IMR-90 (cell line): ENCODE data around the gene P4HA1. TPM values are rescaled to one million over a fixed set of nuclear protein-coding genes. Genes with fewer than 3 reads are reported as not detected.

Experiments
- ATAC-seq: fragments of 200-7000 bp; cut with Tn5 transposase; 2 replicates; pipeline ENCODE4 v1.9.1; 2020; ENCODE audit warnings: low read depth, mild to moderate bottlenecking, moderate library complexity
- BruUV-seq: library from RNA; stranded (reverse); fragments of 400-500 nt; replicated peaks from 2 replicates; lab custom pipeline; 2021; lab: Mats Ljungman, UMichigan
- CTCF ChIA-PET: fragments of 300-600 bp; formaldehyde crosslinking; extraction: SDS; loops from one replicate; lab custom pipeline; 2021; ENCODE audit warnings: antibody characterized with exemption; lab: Yijun Ruan, JAX
- POLR2A ChIA-PET: fragments of 300-600 bp; sonication (Branson Sonifier 250); formaldehyde crosslinking; loops from one replicate; lab custom pipeline; 2022; ENCODE audit warnings: antibody characterized with exemption; ENCODE audit not compliant: unreplicated experiment; lab: Charles Lee
- DNase-seq: peaks from one replicate; pipeline ENCODE4 v3.0.0; 2013
- H2AFZ ChIP-seq: replicated peaks from 2 replicates; pipeline ENCODE3; 2013; ENCODE audit warnings: low read length, mild to moderate bottlenecking; ENCODE audit not compliant: poor library complexity
- H2AK5ac ChIP-seq: 2 replicates; pipeline ENCODE4 v1.6.1; 2013; ENCODE audit warnings: low read depth, low read length, inconsistent platforms
- H2AK9ac ChIP-seq: replicated peaks from 2 replicates; pipeline ENCODE3; 2013; ENCODE audit warnings: mild to moderate bottlenecking, low read depth, low read length, moderate library complexity; ENCODE audit not compliant: poor library complexity
- H2BK120ac ChIP-seq: 2 replicates; pipeline ENCODE4 v1.6.1; 2013; ENCODE audit warnings: low read depth, low read length, inconsistent platforms
- H2BK15ac ChIP-seq: 3 replicates; pipeline ENCODE4 v1.6.1; 2013; ENCODE audit warnings: low read depth, low read length, inconsistent platforms
- H2BK20ac ChIP-seq: 2 replicates; pipeline ENCODE4 v1.6.1; 2013; ENCODE audit warnings: low read depth, mild to moderate bottlenecking, inconsistent platforms, low read length, moderate library complexity
- H2BK5ac ChIP-seq: 2 replicates; pipeline ENCODE4 v1.6.1; 2013; ENCODE audit warnings: mild to moderate bottlenecking, low read depth, low read length, inconsistent platforms; ENCODE audit not compliant: poor library complexity, severe bottlenecking
- H3K14ac ChIP-seq: replicated peaks from 2 replicates; pipeline ENCODE4 v1.6.1; 2013; ENCODE audit warnings: low read depth, low read length, inconsistent platforms
- H3K18ac ChIP-seq: 2 replicates; pipeline ENCODE4 v1.6.1; 2013; ENCODE audit warnings: low read depth, low read length, control low read depth
- H3K23ac ChIP-seq: 2 replicates; pipeline ENCODE4 v1.6.1; 2013; ENCODE audit warnings: low read depth, low read length, inconsistent platforms
- H3K27ac ChIP-seq: 2 replicates; pipeline ENCODE4 v1.5.1; 2013; ENCODE audit warnings: mild to moderate bottlenecking, control low read depth, low read length; ENCODE audit not compliant: insufficient read depth
- H3K27me3 ChIP-seq: 2 replicates; pipeline ENCODE4 v1.6.1; 2013; ENCODE audit warnings: low read length; ENCODE audit not compliant: control insufficient read depth, insufficient read depth
- H3K36me3 ChIP-seq: 2 replicates; pipeline ENCODE4 v1.6.1; 2013; ENCODE audit warnings: low read length, mixed read lengths; ENCODE audit not compliant: control insufficient read depth, insufficient read depth
- H3K4ac ChIP-seq: 2 replicates; pipeline ENCODE4 v1.6.1; 2013; ENCODE audit warnings: low read depth, low read length, inconsistent platforms
- H3K4me1 ChIP-seq: 2 replicates; pipeline ENCODE4 v1.6.1; 2013; ENCODE audit warnings: low read length, mixed read lengths; ENCODE audit not compliant: control insufficient read depth, insufficient read depth
- H3K4me2 ChIP-seq: 2 replicates; pipeline ENCODE4 v1.6.1; 2013; ENCODE audit warnings: low read depth, mild to moderate bottlenecking, control low read depth, low read length, moderate library complexity
- H3K4me3 ChIP-seq: 2 replicates; pipeline ENCODE4 v1.5.1; 2013; ENCODE audit warnings: low read depth, mild to moderate bottlenecking, control low read depth, low read length, moderate library complexity; ENCODE audit not compliant: insufficient read depth
- H3K56ac ChIP-seq: 2 replicates; pipeline ENCODE4 v1.6.1; 2013; ENCODE audit warnings: low read length, inconsistent platforms; ENCODE audit not compliant: insufficient read depth; ENCODE audit errors: extremely low read depth
- H3K79me1 ChIP-seq, 2 experiments: 2 replicates each; pipeline ENCODE4 v1.6.1; 2013; ENCODE audit warnings: low read length in 2 of 2, inconsistent platforms in 1 of 2, low read depth in 1 of 2
- H3K9ac ChIP-seq: 2 replicates; pipeline ENCODE4 v1.6.1; 2013; ENCODE audit warnings: low read depth, low read length, control low read depth
- H3K9me1 ChIP-seq: 2 replicates; pipeline ENCODE4 v1.6.1; 2013; ENCODE audit warnings: low read length, inconsistent platforms; ENCODE audit not compliant: insufficient read depth
- H3K9me3 ChIP-seq: 2 replicates; pipeline ENCODE4 v1.6.1; 2013; ENCODE audit warnings: low read length; ENCODE audit not compliant: control insufficient read depth, insufficient read depth
- H4K20me1 ChIP-seq: 2 replicates; pipeline ENCODE4 v1.6.1; 2013; ENCODE audit warnings: low read length, inconsistent platforms; ENCODE audit not compliant: insufficient read depth
- H4K5ac ChIP-seq: 2 replicates; pipeline ENCODE4 v1.6.1; 2013; ENCODE audit warnings: mild to moderate bottlenecking, low read depth, low read length, control low read depth
- H4K8ac ChIP-seq, 2 experiments: 2 replicates each; pipeline ENCODE4 v1.6.1; 2013; ENCODE audit warnings: low read depth in 2 of 2, low read length in 2 of 2, control low read depth in 1 of 2, inconsistent platforms in 1 of 2
- H4K91ac ChIP-seq: 2 replicates; pipeline ENCODE4 v1.6.1; 2013; ENCODE audit warnings: low read depth, low read length, inconsistent platforms; ENCODE audit not compliant: insufficient read depth
- BHLHE40 ChIP-seq: fragments of 150-350 bp; IDR thresholded peaks from 2 replicates; pipeline ENCODE4 v1.6.1; 2016; ENCODE audit warnings: mild to moderate bottlenecking, low read depth, low read length
- CEBPB ChIP-seq: IDR thresholded peaks from 2 replicates; pipeline ENCODE4 v1.6.1; 2012; ENCODE audit warnings: low read depth, low read length, improper control_type of control experiment
- CTCF ChIP-seq: conservative IDR thresholded peaks from 2 replicates; pipeline ENCODE4 v1.5.1; 2012; ENCODE audit warnings: mild to moderate bottlenecking, low read depth, low read length, improper control_type of control experiment
- MAFK ChIP-seq: IDR thresholded peaks from 2 replicates; pipeline ENCODE4 v1.6.1; 2012; ENCODE audit warnings: low read depth, low read length, improper control_type of control experiment
- MAZ ChIP-seq: IDR thresholded peaks from 2 replicates; pipeline ENCODE4 v1.6.1; 2012; ENCODE audit warnings: low read depth, mild to moderate bottlenecking, low read length, improper control_type of control experiment, moderate library complexity, borderline replicate concordance
- MXI1 ChIP-seq: IDR thresholded peaks from 2 replicates; pipeline ENCODE4 v1.6.1; 2012; ENCODE audit warnings: low read depth, mild to moderate bottlenecking, low read length, moderate library complexity, borderline replicate concordance
- NFE2L2 ChIP-seq: fragments of 150-350 bp; IDR thresholded peaks from 2 replicates; pipeline ENCODE4 v1.6.1; 2016; ENCODE audit warnings: low read depth, mild to moderate bottlenecking, low read length
- POLR2A ChIP-seq: IDR thresholded peaks from 2 replicates; pipeline ENCODE4 v1.6.1; 2012; ENCODE audit warnings: mild to moderate bottlenecking, low read depth, low read length
- RAD21 ChIP-seq: IDR thresholded peaks from 2 replicates; pipeline ENCODE4 v1.6.1; 2012; ENCODE audit warnings: low read length, improper control_type of control experiment
- RCOR1 ChIP-seq: IDR thresholded peaks from 2 replicates; pipeline ENCODE4 v1.6.1; 2012; ENCODE audit warnings: mild to moderate bottlenecking, low read length, improper control_type of control experiment; ENCODE audit not compliant: insufficient replicate concordance
- SMC3 ChIP-seq: fragments of 150-350 bp; IDR thresholded peaks from 2 replicates; pipeline ENCODE4 v1.6.1; 2016; ENCODE audit warnings: low read depth, mild to moderate bottlenecking, antibody characterized with exemption, low read length, moderate library complexity
- USF2 ChIP-seq: fragments of 150-350 bp; IDR thresholded peaks from 2 replicates; pipeline ENCODE4 v1.6.1; 2017; ENCODE audit warnings: mild to moderate bottlenecking, antibody characterized with exemption, low read length, low read depth
- WGBS, 2 experiments: methylation state at CpG; one replicate each; pipeline versions ENCODE4 v1.1.5 to v1.1.7; 2013; ENCODE audit warnings: missing lambda C conversion rate in 2 of 2; ENCODE audit not compliant: insufficient read length in 1 of 2; ENCODE audit errors: extremely low coverage in 2 of 2; 5-methylcytosine and 5-hydroxymethylcytosine counted together
- dilution Hi-C: fragments of 300-500 bp; cut with HindIII; formaldehyde crosslinking; loops from one replicate; pipeline ENCODE4 v1.14.3; 2018; ENCODE audit warnings: low sequenced_read_pairs; ENCODE audit not compliant: unreplicated experiment
- in situ Hi-C: fragments of 300-500 bp; cut with MboI; formaldehyde crosslinking; loops from 3 replicates; pipeline ENCODE4 v1.14.3; 2019; ENCODE audit warnings: low sequenced_read_pairs, inconsistent platforms, mixed read lengths
- intact Hi-C: fragments of 100-400 bp; cut with micrococcal nuclease; formaldehyde crosslinking; loops from 2 replicates; pipeline ENCODE4 v1.10.0; 2022
- polyA plus RNA-seq, 3 experiments: library from polyadenylated mRNA; depleted of rRNA; stranded (reverse); fragments of >200 nt; gene quantifications; 2 replicates each; pipeline ENCODE4 v1.2.3, GENCODE V29; 2012; ENCODE audit warnings: low replicate concordance in 1 of 3
- total RNA-seq: library from RNA; depleted of rRNA; stranded (reverse); fragments of >200 nt; gene quantifications from 2 replicates; pipeline ENCODE4 v1.2.3, GENCODE V29; 2012

Gene P4HA1
- total and polyA plus RNA-seq, 2 of the 4 experiments (the other 2 are of a cell fraction): 178 to 241 TPM

DNA sequence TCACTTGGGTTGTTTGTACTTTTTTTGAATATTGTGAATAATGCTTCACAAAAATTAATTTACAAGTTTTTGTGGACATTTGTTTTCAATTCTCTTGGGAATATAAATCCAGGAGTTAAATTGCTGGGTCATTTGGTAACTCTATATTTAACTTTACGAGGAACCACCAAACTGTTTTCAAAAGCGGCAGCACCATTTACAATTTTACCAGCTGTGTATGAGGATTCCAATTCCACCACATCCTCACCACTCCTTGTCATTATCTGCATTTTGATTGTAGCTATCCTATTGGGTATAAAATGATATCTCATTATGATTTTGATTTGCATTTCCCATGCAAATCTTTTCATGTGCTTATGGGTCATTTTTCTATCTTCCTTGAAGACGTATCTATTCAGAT, 9.6 kb upstream of the P4HA1 start:
- Histone ChIP-seq H2AK5ac (no peak overlapping the region), H3K9ac (no peak overlapping the region), H2AFZ (no peak overlapping the region), H2AK9ac (no peak overlapping the region), H3K9me3 (no peaks in the 10 kb centered on the region), H3K36me3 (peaks cover 3% of the 10 kb centered on the region; the same call in 1 of the 2 replicates), H4K91ac (no peak overlapping the region), H3K79me1 (peaks cover 0 to 11% of the 10 kb centered on the region in 2 experiments; a peak in 2 of 4 replicates), H3K18ac (no peak overlapping the region), H3K4me3 (no peak overlapping the region), H3K4ac (no peak overlapping the region), H3K4me1 (peaks cover 1% of the 10 kb centered on the region; the same call in 1 of the 2 replicates), H4K8ac (no peak overlapping the region), H3K56ac (no peak overlapping the region), H4K20me1 (no peaks in the 10 kb centered on the region), H3K14ac (no peak overlapping the region), H4K5ac (no peak overlapping the region), H3K4me2 (no peak overlapping the region), H2BK120ac (no peak overlapping the region), H3K23ac (no peak overlapping the region), H3K9me1 (no peaks in the 10 kb centered on the region), H2BK15ac (no peak overlapping the region), H2BK5ac (no peak overlapping the region), H3K27ac (no peak overlapping the region), H2BK20ac (no peak overlapping the region), H3K27me3 (no peaks in the 10 kb centered on the region)
- POLR2A ChIA-PET: no interaction called here
- no peak for ATAC-seq
- in situ Hi-C loops (no loop called here), dilution Hi-C loops (no loop called here), intact Hi-C loops (no loop called here)
- WGBS, 2 experiments: no CpG with 5 or more reads among the region's 3 CpGs
- DNase-seq: no peak
- CTCF ChIA-PET: no interaction called here
- TF ChIP-seq MXI1 (no peak), CTCF (no peak), CEBPB (no peak), MAZ (no peak), MAFK (no peak), NFE2L2 (no peak), RCOR1 (no peak), USF2 (no peak), RAD21 (no peak), SMC3 (no peak), BHLHE40 (no peak), POLR2A (no peak)
- BruUV-seq: no TSS peak
